ENCODE results near the gene DCAF5.
"Not testable (repeated sequence)": the region's sequence is repeated elsewhere in the genome, so short reads cannot be mapped to it uniquely, and the experiment has no call there.

The DCAF5 gene

DNA sequence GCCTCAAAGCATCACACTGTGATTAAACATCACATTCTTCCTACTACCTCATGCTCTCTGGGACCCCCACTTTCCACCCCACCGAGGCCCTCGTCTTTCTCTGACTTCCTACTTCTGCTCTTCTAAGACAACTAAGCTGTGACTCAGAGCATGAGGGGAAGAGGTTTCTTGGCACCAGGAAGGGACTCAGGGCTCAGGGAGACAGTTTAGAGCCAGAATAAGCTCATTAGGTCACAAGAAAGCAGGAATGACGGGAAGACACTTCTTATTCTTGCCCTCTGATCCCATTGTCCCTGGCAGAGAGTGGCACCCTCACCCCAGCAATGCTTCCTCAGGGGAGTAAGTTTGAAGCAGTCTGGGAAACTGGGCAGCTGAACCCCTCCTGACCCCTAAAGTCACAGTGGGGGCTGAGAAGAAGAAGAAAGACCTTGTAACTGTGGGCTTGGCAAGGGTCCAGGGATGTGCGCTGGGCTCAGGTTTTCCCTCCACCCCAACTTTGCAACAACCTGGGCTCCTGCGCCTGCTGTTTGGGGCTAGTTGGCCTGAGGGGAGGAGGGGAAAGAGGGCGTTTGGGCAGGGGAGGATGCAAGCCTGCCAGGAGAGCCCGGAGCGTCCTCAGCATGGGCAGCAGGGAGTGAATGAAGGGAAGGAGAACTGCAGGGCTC lies 109.2 kb downstream of the DCAF5 start:
- DNase-seq (ENCODE audit: low read depth in 2 of 2): no peak

GRCh38 chr14:69042787-69043444 lies 110.0 kb downstream of the DCAF5 start:
- no peak for DNase-seq (ENCODE audit: low read depth in 2 of 2)

- DNase-seq (ENCODE audit: low read depth in 2 of 2): no peak
These were observed 110.6 kb downstream of the DCAF5 start for GRCh38 chr14:69042299-69042698.

DNA sequence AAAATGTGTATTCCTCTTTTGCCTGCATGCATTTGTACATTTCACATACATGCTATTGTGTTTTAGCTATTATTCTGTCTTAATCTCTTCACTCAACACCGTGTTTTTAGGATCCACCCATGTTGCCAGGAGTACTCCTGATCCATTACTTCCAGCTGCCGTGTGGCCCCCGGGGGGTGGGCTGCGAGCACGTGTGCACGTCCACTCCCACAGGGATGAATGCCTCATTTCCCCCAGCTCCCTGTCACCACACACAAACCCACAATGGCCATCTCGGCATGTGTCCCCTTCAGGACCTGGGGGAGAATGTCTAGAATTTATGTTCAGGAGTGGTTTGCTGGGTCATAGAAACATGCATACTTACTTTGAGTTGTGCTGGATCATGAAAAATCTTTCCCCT lies 111.1 kb downstream of the DCAF5 start:
- DNase-seq (ENCODE audit: low read depth in 2 of 2): no peak

DNA sequence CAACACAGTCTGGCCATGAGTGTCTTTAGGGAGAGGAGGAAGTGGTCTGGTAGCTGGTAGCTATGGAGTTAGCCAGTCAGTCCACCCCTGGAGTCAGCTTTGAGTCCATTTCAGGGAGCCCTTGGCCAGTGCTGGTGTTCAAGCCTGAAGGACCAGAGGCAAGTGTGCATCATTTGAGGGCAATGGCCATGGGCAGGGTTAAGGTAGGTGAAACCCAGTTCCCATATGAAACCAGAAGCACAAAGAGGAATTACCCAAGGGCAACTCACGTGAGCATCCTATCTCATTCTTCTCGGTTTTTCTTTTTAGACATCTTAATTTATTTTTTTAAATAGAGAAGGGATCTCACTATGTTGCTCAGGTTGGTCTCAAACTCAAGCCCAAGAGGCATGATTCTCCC lies 112.6 kb downstream of the DCAF5 start:
- DNase-seq (ENCODE audit: low read depth in 2 of 2): no peak

DNA sequence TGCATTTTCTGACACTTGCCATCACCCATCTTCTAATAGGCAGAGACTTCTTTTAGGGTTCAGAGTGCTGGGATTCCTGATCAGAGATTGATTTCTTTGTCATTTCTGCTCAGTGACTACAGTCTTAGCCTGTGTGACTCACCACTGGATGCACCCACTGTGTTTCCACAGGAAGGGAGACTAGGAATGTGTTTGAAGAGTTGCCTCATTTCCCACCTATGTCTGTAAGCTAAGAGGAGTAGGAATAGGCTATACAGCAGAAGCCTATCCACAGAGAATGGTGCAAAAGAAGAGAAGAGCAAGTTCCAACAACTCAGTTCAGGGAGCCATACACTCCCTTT lies 113.7 kb downstream of the DCAF5 start:
- no peak for DNase-seq (ENCODE audit: low read depth in 2 of 2)

DNA sequence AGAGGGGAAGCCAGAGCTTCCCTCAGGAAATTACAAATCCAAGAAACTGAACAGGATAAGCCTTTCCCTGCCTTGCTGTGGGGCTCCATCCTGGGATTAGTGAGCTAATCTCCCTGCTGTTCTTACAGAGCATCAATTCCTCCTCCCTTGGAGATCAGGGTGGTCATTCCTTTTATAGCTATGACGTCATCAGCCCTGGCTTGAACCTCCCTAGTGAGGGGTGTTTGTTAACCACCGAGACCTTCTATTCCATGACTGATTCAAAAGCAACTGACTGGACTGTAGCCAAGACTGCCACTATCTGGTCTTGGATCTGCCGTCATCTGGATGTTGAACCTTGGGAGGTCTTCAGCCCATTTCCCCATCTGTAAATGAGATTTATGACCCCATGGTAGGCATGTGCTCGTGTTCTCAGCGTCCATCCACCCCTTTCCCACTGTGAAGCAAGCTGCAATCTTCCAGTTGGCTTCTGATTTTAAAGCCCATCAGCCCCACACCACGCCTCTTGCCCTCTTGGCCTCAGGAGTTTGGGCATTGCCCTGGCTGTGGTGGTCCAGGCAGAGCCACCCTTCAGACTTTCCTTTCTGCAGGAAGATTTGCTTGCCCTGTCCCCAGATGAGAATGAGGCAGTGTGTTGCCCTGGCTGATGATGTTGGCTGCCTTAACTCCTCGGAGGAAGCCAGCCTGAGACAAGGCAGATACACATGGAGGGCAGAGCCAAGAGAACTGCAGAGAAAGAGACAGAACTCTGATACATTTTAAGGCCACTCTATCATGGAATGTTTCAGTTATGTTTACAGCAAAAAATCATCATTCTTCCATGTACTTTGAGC lies 114.2 kb downstream of the DCAF5 start:
- DNase-seq (ENCODE audit: low read depth in 2 of 2): no peak

- DNase-seq (ENCODE audit: low read depth in 2 of 2): no peak
These were observed 115.0 kb downstream of the DCAF5 start for GRCh38 chr14:69037790-69038454.

GRCh38 chr14:69036757-69037506 lies 116.0 kb downstream of the DCAF5 start:
- no peak for DNase-seq (ENCODE audit: low read depth in 2 of 2)

GRCh38 chr14:69034612-69035262 lies 118.2 kb downstream of the DCAF5 start:
- DNase-seq (ENCODE audit: low read depth in 2 of 2): no peak

- DNase-seq (ENCODE audit: low read depth in 2 of 2): no peak
These were observed 125.5 kb downstream of the DCAF5 start for GRCh38 chr14:69027242-69027913.

DNA sequence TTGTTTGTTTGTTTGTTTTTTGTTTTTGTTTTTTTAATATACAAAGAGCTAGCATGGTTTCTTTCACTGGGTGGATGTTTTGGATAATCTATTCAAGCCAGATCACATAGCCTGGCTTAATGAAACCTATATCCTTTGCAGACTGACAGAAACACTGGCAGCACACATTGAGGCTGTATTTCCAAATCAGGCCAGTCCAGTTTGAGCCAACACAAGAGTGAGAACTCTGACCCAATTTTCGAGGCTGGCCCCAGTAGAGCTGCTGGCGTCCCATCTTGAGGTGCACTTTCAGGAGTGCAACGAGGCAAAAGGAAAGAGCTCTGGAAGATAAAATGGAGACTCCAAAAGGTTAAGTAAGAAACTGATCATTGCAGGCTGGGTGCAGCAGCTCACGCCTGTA lies 129.9 kb downstream of the DCAF5 start:
- no peak for DNase-seq (ENCODE audit: low read depth in 2 of 2)

GRCh38 chr14:69022093-69022492 lies 130.8 kb downstream of the DCAF5 start:
- not testable (repeated sequence) for DNase-seq (ENCODE audit: low read depth in 2 of 2)

DNA sequence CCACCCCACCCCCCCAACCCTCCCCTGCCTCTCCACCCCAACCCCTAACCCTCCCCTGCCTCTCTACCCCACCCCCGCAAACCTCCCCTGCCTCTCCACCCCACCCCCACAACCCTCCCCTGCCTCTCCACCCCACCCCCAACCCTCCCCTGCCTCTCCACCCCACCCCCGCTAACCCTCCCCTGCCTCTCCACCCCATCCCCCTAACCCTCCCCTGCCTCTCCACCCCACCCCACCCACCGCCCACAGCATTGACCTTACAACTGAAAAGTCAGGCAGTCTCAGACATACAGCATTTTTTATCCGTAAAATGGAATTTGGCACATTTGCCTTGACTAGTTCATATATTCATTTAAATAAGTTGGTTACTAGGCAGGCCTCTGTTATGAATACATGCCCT lies 135.2 kb downstream of the DCAF5 start:
- no peak for DNase-seq (ENCODE audit: low read depth in 2 of 2)

DNA sequence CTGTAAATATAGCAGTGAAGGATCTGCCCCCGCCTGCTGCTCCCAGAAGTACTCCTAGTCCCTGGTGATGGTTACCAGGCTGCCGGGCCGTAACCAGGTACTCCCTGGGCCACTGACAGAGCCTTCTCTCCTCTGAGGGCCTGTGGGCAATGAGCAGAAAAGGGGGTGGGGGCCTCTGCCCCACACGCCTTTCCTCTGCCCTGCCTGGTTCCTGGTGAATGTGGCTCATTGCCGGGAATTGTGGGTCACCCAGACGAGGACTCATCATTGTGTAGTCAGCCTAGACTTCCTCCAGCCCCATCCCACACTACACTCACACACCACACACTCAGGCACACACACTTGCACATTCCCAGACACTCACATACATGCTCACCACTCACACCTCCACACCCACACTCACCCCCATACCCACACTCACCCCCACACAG lies 138.1 kb downstream of the DCAF5 start:
- no peak for DNase-seq (ENCODE audit: low read depth in 2 of 2)

DNA sequence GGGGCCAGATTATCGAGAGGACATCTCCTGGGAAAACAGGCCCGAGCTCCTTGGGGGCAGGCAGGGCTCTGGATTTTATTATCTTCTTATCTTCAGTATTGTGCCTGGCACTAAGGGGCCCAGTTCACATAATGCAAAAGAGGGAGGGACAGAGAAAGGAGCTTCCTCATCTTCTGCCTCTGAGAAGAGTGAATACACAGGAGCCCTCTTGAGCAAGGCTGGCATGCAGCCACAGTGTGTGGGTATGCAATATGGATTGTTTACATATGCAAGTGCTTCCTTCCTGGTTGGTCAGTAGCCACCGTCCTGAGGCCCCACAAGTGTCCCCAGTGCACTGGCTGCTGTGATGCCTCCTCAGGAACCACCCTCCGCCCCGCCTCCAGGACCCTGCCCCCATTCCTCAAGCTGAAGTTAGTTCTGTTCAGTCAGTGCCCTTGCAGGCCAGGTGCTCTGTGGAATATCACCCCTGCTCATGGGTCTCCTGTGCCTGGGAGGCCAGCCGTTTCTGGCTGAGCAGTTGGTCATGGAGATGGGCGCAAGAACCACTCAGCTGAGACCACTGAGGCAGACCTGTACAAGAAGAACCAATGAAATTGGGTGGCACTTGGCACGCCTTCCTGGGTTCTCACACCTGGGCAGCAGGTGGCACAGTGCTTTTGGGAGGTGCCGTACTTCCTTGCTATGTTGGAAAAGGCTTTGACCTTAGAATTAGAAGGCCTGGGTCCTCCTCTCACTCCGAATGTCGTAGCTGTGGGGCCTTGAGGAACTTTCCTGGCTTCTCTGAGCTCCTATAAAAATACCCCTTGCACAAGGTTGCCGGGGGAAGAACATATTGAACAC lies 138.8 kb downstream of the DCAF5 start:
- DNase-seq (ENCODE audit: low read depth in 2 of 2): no peak

DNA sequence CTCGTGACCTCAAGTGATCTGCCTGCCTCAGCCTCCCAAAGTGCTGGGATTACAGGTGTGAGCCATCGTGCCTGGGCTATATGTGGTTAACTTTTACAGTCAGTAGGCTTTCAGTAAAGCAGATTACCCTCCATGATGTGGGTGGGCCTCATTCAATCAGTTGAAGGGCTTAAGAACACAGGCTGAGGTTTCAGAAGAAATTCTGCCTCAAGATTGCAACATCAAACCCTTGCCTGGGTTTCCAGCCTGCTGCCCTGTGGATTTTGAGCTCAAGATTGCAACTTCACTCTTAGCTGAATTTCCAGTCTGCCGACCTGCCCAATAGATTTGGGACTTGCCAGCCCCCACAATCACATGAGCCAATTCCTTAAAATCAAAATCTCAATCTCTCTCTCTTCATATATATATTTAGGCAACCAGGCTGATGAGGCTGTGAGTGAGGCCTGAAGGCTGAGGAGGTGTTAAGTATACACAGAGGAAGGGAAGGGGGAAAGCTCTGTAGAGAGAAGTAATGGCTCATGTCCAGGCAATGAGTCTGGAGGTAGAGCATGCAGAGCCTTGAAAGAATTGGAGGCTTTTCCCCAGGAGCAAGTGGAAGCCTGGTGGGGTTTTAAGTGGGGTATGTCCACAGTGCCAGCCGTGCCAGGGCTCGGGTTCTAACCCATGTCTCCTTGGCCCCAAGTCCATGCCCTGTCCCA lies 140.5 kb downstream of the DCAF5 start:
- no peak for DNase-seq (ENCODE audit: low read depth in 2 of 2)

DNA sequence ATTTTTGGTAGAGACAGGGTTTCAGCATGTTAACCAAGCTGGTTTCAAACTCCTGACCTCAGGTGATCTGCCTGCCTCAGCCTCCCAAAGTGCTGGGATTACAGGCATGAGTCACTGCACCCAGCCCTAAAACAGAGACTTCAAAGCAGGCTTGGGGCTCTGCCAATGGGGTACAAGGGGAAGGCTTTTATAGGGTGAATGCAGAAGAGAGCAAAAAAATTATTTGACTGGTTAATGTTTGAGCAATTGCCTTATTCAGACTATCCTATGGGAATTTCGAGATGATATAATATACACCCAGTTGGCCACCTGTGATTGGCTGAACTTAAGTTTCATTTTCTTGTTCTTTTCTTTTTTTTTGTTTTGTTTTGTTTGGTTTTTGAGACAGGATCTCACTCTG lies 142.3 kb downstream of the DCAF5 start:
- DNase-seq (ENCODE audit: low read depth in 2 of 2): no peak

- DNase-seq (ENCODE audit: low read depth in 2 of 2): no peak
These were observed 144.5 kb downstream of the DCAF5 start for GRCh38 chr14:69008421-69008884.
